ENCODE data around the gene CIDEC. TPM values are rescaled to one million over a fixed set of nuclear protein-coding genes. Genes with fewer than 3 reads are reported as not detected.

The CIDEC gene
- total and polyA plus RNA-seq, 9 of the 15 experiments (the other 6 are each of a cell fraction or from before 2014, with no cell fraction given) = not detected

DNA sequence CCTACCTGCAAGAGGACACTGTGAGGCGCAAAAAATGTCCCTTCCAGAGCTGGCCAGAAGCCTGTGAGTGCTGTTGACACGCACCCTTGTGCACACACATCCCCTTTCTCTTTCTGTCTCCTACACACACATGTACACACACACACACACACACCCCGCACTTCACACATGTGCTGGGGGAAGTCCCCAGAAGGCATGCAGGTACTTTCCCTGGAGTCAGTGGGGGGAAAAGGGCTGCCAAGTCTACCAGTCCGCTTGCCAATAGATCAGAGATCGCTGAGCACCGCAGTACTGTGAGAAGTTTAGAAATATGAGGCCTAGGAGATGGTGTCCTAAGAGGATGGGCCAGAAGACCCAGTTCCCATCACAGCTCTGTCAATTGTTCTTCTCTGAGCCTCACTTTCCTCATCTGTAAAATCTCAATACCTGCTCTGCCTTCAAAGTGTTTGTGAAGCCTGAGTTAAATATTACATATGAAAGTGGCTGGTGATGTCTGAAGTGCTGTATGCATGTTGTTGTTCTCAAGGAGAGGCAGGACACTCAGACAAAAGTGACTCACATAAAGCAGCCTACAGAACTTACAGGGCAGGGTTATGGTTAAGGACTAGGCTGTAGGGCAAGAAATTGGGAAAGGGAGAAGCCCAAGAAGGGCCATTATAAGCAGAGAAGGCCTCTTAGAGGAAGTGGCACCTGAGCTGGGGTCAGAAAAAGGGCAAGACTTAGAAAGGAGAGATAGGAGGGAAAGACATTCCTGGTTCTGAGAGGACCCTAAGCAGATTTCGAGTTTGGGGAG is 29.4 kb upstream of the CIDEC start:
- peaks cover 17 to 18% of the 10 kb centered on the region in 2 experiments for H3K4me1 ChIP-seq (replicated peaks in 1 of 2; ENCODE audit: control insufficient read depth in 2 of 2, insufficient read depth in 2 of 2, low read length in 2 of 2)
- no peaks in the 10 kb centered on the region for H3K9me3 ChIP-seq (replicated peaks; ENCODE audit: control insufficient read depth, insufficient read depth, low read depth, low read length)
- H3K9ac ChIP-seq (ENCODE audit: insufficient read depth in 1 of 2, low read depth in 2 of 2, low read length in 2 of 2) = no peak overlapping the region
- DNase-seq (ENCODE audit: extremely low read depth in 1 of 4, low spot score in 3 of 4) (no peak), ATAC-seq (no peak), FAIRE-seq (peak; percentile 46)
- H3K27ac ChIP-seq (ENCODE audit: extremely low read depth, low read depth, low read length) = no peak overlapping the region
- ChIA-PET POLR2A (interaction anchor here (0.7 to 0.9 kb wide), 2 partner anchors 7 to 77 kb away, joined by 3 read pairs; partner anchors contain the start of genes EMC3 and IL17RC), CTCF (ENCODE audit: low intra/inter-chr PET ratio) (no interaction called here)
- no peak overlapping the region for H3K4me3 ChIP-seq
- in situ Hi-C loops (cut with MboI) = no loop called here
- BruUV-seq (replicated peaks) = no TSS peak
- H2AFZ ChIP-seq (ENCODE audit: low read depth, low read length) = no peak overlapping the region
- no peaks in the 10 kb centered on the region for H3K27me3 ChIP-seq (ENCODE audit: control insufficient read depth in 2 of 2, insufficient read depth in 2 of 2, low read length in 2 of 2)
- H3K9me1 ChIP-seq (ENCODE audit: control insufficient read depth, insufficient read depth, low read length) = no peaks in the 10 kb centered on the region
- H3K79me2 ChIP-seq (ENCODE audit: control insufficient read depth, insufficient read depth, low read length) = no peaks in the 10 kb centered on the region
- H3K4me2 ChIP-seq (ENCODE audit: insufficient read depth, low read length) = no peak overlapping the region
- H4K20me1 ChIP-seq (replicated peaks; ENCODE audit: control insufficient read depth, insufficient read depth, low read length) = no peaks in the 10 kb centered on the region
- intact Hi-C loops (cut with micrococcal nuclease) = no loop called here
- WGBS (ENCODE audit: insufficient coverage, low coverage, missing lambda C conversion rate) = 45% methylated on average over 7 of the region's 7 CpGs
- H3K36me3 ChIP-seq (ENCODE audit: control insufficient read depth, insufficient read depth, low read length) = no peaks in the 10 kb centered on the region
- TF ChIP-seq, protein P1, sequence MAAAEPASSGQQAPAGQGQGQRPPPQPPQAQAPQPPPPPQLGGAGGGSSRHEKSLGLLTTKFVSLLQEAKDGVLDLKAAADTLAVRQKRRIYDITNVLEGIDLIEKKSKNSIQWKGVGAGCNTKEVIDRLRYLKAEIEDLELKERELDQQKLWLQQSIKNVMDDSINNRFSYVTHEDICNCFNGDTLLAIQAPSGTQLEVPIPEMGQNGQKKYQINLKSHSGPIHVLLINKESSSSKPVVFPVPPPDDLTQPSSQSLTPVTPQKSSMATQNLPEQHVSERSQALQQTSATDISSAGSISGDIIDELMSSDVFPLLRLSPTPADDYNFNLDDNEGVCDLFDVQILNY (CRISPR knock-in tag; IDR thresholded peaks at IDR 0.05) = no peak
- peak; percentile 63; the same call in 1 of the 2 replicates for TF ChIP-seq SPI1 (IDR thresholded peaks at IDR 0.05; ENCODE audit: borderline replicate concordance, low read depth, low read length)
- TF ChIP-seq YBX1 (IDR thresholded peaks at IDR 0.05) = no peak

DNA sequence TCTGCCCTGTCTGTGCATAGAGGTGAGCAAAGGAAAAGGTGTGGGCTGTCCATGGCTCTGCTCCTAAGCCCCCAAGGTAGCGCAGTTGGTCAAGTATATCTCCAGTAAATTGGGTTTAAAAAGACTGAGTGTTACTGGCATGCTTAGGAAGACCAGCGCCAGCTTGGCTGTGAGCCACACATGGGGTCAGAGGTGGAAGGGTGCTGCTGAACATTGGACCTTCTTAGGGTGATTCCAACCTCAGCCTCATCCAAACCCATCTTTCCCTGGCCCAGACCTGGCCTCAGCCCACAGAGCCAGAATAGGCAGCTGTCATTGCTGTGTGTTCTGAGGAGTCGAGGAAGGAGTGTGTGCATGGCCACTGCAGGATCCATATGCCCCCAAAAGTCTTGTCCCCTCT is 28.2 kb upstream of the CIDEC start:
- Histone ChIP-seq H3K9ac (ENCODE audit: insufficient read depth in 1 of 2, low read depth in 2 of 2, low read length in 2 of 2) (no peak overlapping the region), H3K4me3 (no peak overlapping the region), H3K79me2 (ENCODE audit: control insufficient read depth, insufficient read depth, low read length) (no peaks in the 10 kb centered on the region), H2AFZ (ENCODE audit: low read depth, low read length) (no peak overlapping the region), H4K20me1 (replicated peaks; ENCODE audit: control insufficient read depth, insufficient read depth, low read length) (no peaks in the 10 kb centered on the region), H3K9me1 (ENCODE audit: control insufficient read depth, insufficient read depth, low read length) (no peaks in the 10 kb centered on the region), H3K36me3 (ENCODE audit: control insufficient read depth, insufficient read depth, low read length) (no peaks in the 10 kb centered on the region), H3K27me3 (ENCODE audit: control insufficient read depth in 2 of 2, insufficient read depth in 2 of 2, low read length in 2 of 2) (no peaks in the 10 kb centered on the region), H3K4me2 (ENCODE audit: insufficient read depth, low read length) (no peak overlapping the region), H3K4me1 (replicated peaks in 1 of 2; ENCODE audit: control insufficient read depth in 2 of 2, insufficient read depth in 2 of 2, low read length in 2 of 2) (peaks cover 21% of the 10 kb centered on the region in 2 experiments), H3K27ac (ENCODE audit: extremely low read depth, low read depth, low read length) (no peak overlapping the region), H3K9me3 (replicated peaks; ENCODE audit: control insufficient read depth, insufficient read depth, low read depth, low read length) (no peaks in the 10 kb centered on the region)
- no peak for DNase-seq (ENCODE audit: extremely low read depth in 1 of 4, low spot score in 3 of 4)
- no peak for FAIRE-seq
- in situ Hi-C loops (cut with MboI) = no loop called here
- POLR2A ChIA-PET = interaction anchor here (0.9 to 1.5 kb wide), 2 partner anchors 8 to 11 kb away, joined by 3 to 4 read pairs; partner anchors contain the start of gene IL17RC
- no peak for ATAC-seq
- WGBS (ENCODE audit: insufficient coverage, low coverage, missing lambda C conversion rate) = 29% methylated on average over 3 of the region's 3 CpGs
- intact Hi-C loops (cut with micrococcal nuclease) = no loop called here
- BruUV-seq (replicated peaks) = no TSS peak
- TF ChIP-seq FOXA3 (CRISPR knock-in tag; conservative IDR thresholded peaks at IDR 0.05 in 1 of 2, IDR thresholded peaks at IDR 0.05 in 1 of 2) (no peak), ZNF197 (CRISPR knock-in tag; IDR thresholded peaks at IDR 0.05; ENCODE audit: low read depth) (no peak)
- TF ChIP-seq, protein P2, sequence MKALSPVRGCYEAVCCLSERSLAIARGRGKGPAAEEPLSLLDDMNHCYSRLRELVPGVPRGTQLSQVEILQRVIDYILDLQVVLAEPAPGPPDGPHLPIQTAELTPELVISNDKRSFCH (CRISPR knock-in tag; IDR thresholded peaks at IDR 0.05) = no peak
- TF ChIP-seq, protein P2 (tag; IDR thresholded peaks at IDR 0.05) = no peak
- CTCF ChIA-PET (ENCODE audit: low intra/inter-chr PET ratio) = no interaction called here
